Measurements from ENCODE around the gene LRP5. TPM values are rescaled to one million over a fixed set of nuclear protein-coding genes. Genes with fewer than 3 reads are reported as not detected.

The LRP5 gene
- total and polyA plus RNA-seq, 9 of the 15 experiments (the other 6 are each of a cell fraction or from before 2014, with no cell fraction given) = 0.48 to 44.2 (median 13.5) TPM

DNA sequence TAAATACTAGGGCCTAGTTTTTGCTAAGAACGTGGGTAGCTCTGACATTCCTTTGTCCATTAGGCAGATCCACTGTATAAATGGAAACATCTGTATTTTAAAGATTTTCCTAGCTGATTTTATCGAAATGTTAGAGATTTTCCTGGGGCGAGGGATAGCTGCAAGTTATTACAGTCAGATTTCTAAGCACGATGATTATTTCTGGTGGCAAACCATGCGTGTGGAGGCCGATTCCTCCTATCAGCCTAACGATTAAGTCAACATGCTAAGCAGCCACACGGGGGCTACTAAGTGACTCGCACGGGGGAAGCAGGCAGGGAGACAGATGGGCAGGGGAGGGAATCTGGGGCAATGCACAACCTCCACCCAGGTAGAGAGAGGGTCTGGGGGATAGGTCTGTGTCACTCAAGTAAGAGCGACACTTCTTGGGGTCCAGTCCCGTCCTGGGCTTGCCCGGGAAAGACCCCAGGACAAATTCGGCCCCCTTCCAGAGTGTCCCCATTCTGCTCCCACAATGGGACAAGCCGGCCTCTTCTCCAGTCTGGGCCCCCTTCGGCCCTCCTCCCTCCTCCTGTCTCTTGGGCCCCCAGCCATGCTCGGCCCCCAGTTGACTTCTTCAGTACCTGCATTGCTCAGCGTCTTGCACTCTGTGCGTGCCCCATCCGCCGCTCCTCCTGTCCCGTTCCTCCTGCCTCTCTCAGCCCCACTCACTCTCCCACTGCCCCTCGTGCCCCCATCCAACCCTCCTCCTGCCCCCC, 41.2 kb upstream of the LRP5 start (continued):
- TF ChIP-seq, protein P1, sequence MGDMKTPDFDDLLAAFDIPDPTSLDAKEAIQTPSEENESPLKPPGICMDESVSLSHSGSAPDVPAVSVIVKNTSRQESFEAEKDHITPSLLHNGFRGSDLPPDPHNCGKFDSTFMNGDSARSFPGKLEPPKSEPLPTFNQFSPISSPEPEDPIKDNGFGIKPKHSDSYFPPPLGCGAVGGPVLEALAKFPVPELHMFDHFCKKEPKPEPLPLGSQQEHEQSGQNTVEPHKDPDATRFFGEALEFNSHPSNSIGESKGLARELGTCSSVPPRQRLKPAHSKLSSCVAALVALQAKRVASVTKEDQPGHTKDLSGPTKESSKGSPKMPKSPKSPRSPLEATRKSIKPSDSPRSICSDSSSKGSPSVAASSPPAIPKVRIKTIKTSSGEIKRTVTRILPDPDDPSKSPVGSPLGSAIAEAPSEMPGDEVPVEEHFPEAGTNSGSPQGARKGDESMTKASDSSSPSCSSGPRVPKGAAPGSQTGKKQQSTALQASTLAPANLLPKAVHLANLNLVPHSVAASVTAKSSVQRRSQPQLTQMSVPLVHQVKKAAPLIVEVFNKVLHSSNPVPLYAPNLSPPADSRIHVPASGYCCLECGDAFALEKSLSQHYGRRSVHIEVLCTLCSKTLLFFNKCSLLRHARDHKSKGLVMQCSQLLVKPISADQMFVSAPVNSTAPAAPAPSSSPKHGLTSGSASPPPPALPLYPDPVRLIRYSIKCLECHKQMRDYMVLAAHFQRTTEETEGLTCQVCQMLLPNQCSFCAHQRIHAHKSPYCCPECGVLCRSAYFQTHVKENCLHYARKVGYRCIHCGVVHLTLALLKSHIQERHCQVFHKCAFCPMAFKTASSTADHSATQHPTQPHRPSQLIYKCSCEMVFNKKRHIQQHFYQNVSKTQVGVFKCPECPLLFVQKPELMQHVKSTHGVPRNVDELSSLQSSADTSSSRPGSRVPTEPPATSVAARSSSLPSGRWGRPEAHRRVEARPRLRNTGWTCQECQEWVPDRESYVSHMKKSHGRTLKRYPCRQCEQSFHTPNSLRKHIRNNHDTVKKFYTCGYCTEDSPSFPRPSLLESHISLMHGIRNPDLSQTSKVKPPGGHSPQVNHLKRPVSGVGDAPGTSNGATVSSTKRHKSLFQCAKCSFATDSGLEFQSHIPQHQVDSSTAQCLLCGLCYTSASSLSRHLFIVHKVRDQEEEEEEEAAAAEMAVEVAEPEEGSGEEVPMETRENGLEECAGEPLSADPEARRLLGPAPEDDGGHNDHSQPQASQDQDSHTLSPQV (IDR thresholded peaks at IDR 0.05) = peak; percentile 26; the same call in 1 of the 2 replicates
- no peak for TF ChIP-seq KAT8 (IDR thresholded peaks at IDR 0.05; ENCODE audit: low read depth)
- TF ChIP-seq, protein P2, sequence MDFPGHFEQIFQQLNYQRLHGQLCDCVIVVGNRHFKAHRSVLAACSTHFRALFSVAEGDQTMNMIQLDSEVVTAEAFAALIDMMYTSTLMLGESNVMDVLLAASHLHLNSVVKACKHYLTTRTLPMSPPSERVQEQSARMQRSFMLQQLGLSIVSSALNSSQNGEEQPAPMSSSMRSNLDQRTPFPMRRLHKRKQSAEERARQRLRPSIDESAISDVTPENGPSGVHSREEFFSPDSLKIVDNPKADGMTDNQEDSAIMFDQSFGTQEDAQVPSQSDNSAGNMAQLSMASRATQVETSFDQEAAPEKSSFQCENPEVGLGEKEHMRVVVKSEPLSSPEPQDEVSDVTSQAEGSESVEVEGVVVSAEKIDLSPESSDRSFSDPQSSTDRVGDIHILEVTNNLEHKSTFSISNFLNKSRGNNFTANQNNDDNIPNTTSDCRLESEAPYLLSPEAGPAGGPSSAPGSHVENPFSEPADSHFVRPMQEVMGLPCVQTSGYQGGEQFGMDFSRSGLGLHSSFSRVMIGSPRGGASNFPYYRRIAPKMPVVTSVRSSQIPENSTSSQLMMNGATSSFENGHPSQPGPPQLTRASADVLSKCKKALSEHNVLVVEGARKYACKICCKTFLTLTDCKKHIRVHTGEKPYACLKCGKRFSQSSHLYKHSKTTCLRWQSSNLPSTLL (IDR thresholded peaks at IDR 0.05) = no peak
- peak; percentile 61 for TF ChIP-seq TAF7 (tag; IDR thresholded peaks at IDR 0.05)
- TF ChIP-seq RNF2 (IDR thresholded peaks at IDR 0.05) = no peak
- TF ChIP-seq, protein P3, sequence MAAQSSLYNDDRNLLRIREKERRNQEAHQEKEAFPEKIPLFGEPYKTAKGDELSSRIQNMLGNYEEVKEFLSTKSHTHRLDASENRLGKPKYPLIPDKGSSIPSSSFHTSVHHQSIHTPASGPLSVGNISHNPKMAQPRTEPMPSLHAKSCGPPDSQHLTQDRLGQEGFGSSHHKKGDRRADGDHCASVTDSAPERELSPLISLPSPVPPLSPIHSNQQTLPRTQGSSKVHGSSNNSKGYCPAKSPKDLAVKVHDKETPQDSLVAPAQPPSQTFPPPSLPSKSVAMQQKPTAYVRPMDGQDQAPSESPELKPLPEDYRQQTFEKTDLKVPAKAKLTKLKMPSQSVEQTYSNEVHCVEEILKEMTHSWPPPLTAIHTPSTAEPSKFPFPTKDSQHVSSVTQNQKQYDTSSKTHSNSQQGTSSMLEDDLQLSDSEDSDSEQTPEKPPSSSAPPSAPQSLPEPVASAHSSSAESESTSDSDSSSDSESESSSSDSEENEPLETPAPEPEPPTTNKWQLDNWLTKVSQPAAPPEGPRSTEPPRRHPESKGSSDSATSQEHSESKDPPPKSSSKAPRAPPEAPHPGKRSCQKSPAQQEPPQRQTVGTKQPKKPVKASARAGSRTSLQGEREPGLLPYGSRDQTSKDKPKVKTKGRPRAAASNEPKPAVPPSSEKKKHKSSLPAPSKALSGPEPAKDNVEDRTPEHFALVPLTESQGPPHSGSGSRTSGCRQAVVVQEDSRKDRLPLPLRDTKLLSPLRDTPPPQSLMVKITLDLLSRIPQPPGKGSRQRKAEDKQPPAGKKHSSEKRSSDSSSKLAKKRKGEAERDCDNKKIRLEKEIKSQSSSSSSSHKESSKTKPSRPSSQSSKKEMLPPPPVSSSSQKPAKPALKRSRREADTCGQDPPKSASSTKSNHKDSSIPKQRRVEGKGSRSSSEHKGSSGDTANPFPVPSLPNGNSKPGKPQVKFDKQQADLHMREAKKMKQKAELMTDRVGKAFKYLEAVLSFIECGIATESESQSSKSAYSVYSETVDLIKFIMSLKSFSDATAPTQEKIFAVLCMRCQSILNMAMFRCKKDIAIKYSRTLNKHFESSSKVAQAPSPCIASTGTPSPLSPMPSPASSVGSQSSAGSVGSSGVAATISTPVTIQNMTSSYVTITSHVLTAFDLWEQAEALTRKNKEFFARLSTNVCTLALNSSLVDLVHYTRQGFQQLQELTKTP (IDR thresholded peaks at IDR 0.05; ENCODE audit: low read depth in 1 of 2, partially characterized antibody in 2 of 2) = peak in 1 of 2 experiments; percentile 66
- TF ChIP-seq, protein P4, sequence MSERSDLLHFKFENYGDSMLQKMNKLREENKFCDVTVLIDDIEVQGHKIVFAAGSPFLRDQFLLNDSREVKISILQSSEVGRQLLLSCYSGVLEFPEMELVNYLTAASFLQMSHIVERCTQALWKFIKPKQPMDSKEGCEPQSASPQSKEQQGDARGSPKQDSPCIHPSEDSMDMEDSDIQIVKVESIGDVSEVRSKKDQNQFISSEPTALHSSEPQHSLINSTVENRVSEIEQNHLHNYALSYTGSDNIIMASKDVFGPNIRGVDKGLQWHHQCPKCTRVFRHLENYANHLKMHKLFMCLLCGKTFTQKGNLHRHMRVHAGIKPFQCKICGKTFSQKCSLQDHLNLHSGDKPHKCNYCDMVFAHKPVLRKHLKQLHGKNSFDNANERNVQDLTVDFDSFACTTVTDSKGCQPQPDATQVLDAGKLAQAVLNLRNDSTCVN (CRISPR knock-in tag; IDR thresholded peaks at IDR 0.05) = peak; percentile 71; the same call in 1 of the 2 replicates
- TF ChIP-seq PTBP1 (IDR thresholded peaks at IDR 0.05; ENCODE audit: low read depth, low read length) = no peak
- TF ChIP-seq, protein P5, sequence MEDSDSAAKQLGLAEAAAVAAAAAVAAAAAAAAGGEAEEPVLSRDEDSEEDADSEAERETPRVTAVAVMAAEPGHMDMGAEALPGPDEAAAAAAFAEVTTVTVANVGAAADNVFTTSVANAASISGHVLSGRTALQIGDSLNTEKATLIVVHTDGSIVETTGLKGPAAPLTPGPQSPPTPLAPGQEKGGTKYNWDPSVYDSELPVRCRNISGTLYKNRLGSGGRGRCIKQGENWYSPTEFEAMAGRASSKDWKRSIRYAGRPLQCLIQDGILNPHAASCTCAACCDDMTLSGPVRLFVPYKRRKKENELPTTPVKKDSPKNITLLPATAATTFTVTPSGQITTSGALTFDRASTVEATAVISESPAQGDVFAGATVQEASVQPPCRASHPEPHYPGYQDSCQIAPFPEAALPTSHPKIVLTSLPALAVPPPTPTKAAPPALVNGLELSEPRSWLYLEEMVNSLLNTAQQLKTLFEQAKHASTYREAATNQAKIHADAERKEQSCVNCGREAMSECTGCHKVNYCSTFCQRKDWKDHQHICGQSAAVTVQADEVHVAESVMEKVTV (CRISPR knock-in tag; IDR thresholded peaks at IDR 0.05) = 0 out of 2 replicates have a peak, but pooled peaks have one; percentile 19
- peak in 1 of 3 experiments; percentile 41 for TF ChIP-seq YY1 (IDR thresholded peaks at IDR 0.05; ENCODE audit: borderline replicate concordance in 1 of 3, control insufficient read depth in 1 of 3, extremely low read depth in 1 of 3, insufficient read depth in 3 of 3, insufficient read length in 1 of 3, insufficient replicate concordance in 2 of 3, low read depth in 1 of 3, low read length in 2 of 3)
- no peak for TF ChIP-seq FOXM1 (IDR thresholded peaks at IDR 0.05; ENCODE audit: low read depth)
- 0 out of 2 replicates have a peak, but pooled peaks have one; percentile 19 for TF ChIP-seq FOXM1 (CRISPR knock-in tag; IDR thresholded peaks at IDR 0.05; ENCODE audit: low read depth)

All from K562 (cell line).